WTC11 (cell line): ENCODE measurements around the gene MIGA2. TPM values are rescaled to one million over a fixed set of nuclear protein-coding genes. Genes with fewer than 3 reads are reported as not detected.

Experiments used
- CREM ChIP-seq: sonication (generic); formaldehyde crosslinking; IDR thresholded peaks from 2 replicates; pipeline ENCODE4 v1.8.1; 2022; ENCODE audit warnings: mild to moderate bottlenecking, missing genetic modification reagents, moderate library complexity
- GTF2I ChIP-seq: fragments of 250-450 bp; sonication (Bioruptor Pico); conservative IDR thresholded peaks from 2 replicates; pipeline ENCODE4 v1.4.0; 2021; ENCODE audit warnings: mild to moderate bottlenecking
- IRF2 ChIP-seq: sonication (generic); formaldehyde crosslinking; IDR thresholded peaks from 2 replicates; pipeline ENCODE4 v1.8.0; 2022; ENCODE audit warnings: low read depth, missing genetic modification reagents, borderline replicate concordance
- JAZF1 ChIP-seq: fragments of 250-450 bp; sonication (Bioruptor Pico); IDR thresholded peaks from 2 replicates; pipeline ENCODE4 v1.9.0; 2021; ENCODE audit warnings: moderate library complexity, mild to moderate bottlenecking, inconsistent platforms
- total RNA-seq: library from RNA; stranded (reverse); gene quantifications from 3 replicates; pipeline ENCODE4 v1.2.3, GENCODE V29; 2021
- TF ChIP-seq, protein P1 (sequence below): sonication (generic); formaldehyde crosslinking; IDR thresholded peaks from 2 replicates; pipeline ENCODE4 v1.8.0; 2023; ENCODE audit warnings: missing genetic modification reagents, mild to moderate bottlenecking, borderline replicate concordance
- TF ChIP-seq, protein P2 (sequence below): sonication (generic); formaldehyde crosslinking; IDR thresholded peaks from 2 replicates; pipeline ENCODE4 v1.8.1; 2023; ENCODE audit warnings: mild to moderate bottlenecking, missing genetic modification reagents, borderline replicate concordance
- TF ChIP-seq, protein P3 (sequence below): sonication (generic); formaldehyde crosslinking; IDR thresholded peaks from 2 replicates; pipeline ENCODE4 v1.8.1; 2022; ENCODE audit warnings: missing genetic modification reagents, borderline replicate concordance
- TF ChIP-seq, protein P4 (sequence below): sonication (generic); formaldehyde crosslinking; IDR thresholded peaks from 2 replicates; pipeline ENCODE4 v1.8.1; 2023; ENCODE audit warnings: mild to moderate bottlenecking, missing genetic modification reagents, moderate library complexity
- TF ChIP-seq, protein P5 (sequence below): fragments of 250-450 bp; sonication (Bioruptor Pico); conservative IDR thresholded peaks from 2 replicates; pipeline ENCODE4 v1.9.0; 2021; ENCODE audit warnings: mild to moderate bottlenecking
- TF ChIP-seq, protein P6 (sequence below): fragments of 200-600 bp; IDR thresholded peaks from 2 replicates; pipeline ENCODE4 v1.8.0; 2022; ENCODE audit warnings: antibody characterized with exemption
- TF ChIP-seq, protein P7 (sequence below): sonication (generic); formaldehyde crosslinking; conservative IDR thresholded peaks from 2 replicates; pipeline ENCODE4 v1.8.1; 2022; ENCODE audit warnings: mild to moderate bottlenecking, missing genetic modification reagents
- TF ChIP-seq, protein P8 (sequence below): sonication (generic); formaldehyde crosslinking; IDR thresholded peaks from 2 replicates; pipeline ENCODE4 v1.8.1; 2023; ENCODE audit warnings: mild to moderate bottlenecking, missing genetic modification reagents

Gene MIGA2
- total RNA-seq, 1 experiment from 2014 or later: 61.7 TPM

DNA sequence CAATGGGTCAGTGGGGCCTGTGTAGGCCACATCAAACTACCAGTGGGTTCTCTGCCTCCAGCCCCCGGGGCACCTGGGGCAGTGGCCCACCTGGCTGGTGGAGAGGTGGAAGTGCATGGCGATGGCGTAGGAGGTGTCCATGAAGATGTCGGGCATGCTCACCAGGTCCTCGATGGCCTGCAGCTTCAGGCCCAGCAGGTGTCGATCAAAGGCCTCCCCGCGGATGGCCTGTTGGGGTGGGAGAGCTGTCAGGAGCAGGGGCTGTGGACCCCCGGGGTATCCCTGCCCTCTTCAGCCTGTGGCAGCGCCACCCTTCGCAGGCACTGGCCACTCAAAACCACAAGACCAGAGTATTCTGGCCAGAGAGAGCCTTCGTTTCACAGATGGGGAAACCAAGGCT lies 59.5 kb downstream of the MIGA2 start (continued):
- TF ChIP-seq, protein P1, sequence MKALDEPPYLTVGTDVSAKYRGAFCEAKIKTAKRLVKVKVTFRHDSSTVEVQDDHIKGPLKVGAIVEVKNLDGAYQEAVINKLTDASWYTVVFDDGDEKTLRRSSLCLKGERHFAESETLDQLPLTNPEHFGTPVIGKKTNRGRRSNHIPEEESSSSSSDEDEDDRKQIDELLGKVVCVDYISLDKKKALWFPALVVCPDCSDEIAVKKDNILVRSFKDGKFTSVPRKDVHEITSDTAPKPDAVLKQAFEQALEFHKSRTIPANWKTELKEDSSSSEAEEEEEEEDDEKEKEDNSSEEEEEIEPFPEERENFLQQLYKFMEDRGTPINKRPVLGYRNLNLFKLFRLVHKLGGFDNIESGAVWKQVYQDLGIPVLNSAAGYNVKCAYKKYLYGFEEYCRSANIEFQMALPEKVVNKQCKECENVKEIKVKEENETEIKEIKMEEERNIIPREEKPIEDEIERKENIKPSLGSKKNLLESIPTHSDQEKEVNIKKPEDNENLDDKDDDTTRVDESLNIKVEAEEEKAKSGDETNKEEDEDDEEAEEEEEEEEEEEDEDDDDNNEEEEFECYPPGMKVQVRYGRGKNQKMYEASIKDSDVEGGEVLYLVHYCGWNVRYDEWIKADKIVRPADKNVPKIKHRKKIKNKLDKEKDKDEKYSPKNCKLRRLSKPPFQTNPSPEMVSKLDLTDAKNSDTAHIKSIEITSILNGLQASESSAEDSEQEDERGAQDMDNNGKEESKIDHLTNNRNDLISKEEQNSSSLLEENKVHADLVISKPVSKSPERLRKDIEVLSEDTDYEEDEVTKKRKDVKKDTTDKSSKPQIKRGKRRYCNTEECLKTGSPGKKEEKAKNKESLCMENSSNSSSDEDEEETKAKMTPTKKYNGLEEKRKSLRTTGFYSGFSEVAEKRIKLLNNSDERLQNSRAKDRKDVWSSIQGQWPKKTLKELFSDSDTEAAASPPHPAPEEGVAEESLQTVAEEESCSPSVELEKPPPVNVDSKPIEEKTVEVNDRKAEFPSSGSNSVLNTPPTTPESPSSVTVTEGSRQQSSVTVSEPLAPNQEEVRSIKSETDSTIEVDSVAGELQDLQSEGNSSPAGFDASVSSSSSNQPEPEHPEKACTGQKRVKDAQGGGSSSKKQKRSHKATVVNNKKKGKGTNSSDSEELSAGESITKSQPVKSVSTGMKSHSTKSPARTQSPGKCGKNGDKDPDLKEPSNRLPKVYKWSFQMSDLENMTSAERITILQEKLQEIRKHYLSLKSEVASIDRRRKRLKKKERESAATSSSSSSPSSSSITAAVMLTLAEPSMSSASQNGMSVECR (CRISPR knock-in tag): no peak
- TF ChIP-seq, protein P2, sequence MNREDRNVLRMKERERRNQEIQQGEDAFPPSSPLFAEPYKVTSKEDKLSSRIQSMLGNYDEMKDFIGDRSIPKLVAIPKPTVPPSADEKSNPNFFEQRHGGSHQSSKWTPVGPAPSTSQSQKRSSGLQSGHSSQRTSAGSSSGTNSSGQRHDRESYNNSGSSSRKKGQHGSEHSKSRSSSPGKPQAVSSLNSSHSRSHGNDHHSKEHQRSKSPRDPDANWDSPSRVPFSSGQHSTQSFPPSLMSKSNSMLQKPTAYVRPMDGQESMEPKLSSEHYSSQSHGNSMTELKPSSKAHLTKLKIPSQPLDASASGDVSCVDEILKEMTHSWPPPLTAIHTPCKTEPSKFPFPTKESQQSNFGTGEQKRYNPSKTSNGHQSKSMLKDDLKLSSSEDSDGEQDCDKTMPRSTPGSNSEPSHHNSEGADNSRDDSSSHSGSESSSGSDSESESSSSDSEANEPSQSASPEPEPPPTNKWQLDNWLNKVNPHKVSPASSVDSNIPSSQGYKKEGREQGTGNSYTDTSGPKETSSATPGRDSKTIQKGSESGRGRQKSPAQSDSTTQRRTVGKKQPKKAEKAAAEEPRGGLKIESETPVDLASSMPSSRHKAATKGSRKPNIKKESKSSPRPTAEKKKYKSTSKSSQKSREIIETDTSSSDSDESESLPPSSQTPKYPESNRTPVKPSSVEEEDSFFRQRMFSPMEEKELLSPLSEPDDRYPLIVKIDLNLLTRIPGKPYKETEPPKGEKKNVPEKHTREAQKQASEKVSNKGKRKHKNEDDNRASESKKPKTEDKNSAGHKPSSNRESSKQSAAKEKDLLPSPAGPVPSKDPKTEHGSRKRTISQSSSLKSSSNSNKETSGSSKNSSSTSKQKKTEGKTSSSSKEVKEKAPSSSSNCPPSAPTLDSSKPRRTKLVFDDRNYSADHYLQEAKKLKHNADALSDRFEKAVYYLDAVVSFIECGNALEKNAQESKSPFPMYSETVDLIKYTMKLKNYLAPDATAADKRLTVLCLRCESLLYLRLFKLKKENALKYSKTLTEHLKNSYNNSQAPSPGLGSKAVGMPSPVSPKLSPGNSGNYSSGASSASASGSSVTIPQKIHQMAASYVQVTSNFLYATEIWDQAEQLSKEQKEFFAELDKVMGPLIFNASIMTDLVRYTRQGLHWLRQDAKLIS (CRISPR knock-in tag): no peak
- TF ChIP-seq, protein P3, sequence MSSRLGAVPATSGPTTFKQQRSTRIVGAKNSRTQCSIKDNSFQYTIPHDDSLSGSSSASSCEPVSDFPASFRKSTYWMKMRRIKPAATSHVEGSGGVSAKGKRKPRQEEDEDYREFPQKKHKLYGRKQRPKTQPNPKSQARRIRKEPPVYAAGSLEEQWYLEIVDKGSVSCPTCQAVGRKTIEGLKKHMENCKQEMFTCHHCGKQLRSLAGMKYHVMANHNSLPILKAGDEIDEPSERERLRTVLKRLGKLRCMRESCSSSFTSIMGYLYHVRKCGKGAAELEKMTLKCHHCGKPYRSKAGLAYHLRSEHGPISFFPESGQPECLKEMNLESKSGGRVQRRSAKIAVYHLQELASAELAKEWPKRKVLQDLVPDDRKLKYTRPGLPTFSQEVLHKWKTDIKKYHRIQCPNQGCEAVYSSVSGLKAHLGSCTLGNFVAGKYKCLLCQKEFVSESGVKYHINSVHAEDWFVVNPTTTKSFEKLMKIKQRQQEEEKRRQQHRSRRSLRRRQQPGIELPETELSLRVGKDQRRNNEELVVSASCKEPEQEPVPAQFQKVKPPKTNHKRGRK (CRISPR knock-in tag): no peak
- TF ChIP-seq IRF2 (CRISPR knock-in tag) (no peak), JAZF1 (CRISPR knock-in tag) (no peak), CREM (CRISPR knock-in tag) (no peak), GTF2I (CRISPR knock-in tag) (no peak)
- TF ChIP-seq, protein P4, sequence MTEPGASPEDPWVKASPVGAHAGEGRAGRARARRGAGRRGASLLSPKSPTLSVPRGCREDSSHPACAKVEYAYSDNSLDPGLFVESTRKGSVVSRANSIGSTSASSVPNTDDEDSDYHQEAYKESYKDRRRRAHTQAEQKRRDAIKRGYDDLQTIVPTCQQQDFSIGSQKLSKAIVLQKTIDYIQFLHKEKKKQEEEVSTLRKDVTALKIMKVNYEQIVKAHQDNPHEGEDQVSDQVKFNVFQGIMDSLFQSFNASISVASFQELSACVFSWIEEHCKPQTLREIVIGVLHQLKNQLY (CRISPR knock-in tag): no peak
- TF ChIP-seq, protein P5, sequence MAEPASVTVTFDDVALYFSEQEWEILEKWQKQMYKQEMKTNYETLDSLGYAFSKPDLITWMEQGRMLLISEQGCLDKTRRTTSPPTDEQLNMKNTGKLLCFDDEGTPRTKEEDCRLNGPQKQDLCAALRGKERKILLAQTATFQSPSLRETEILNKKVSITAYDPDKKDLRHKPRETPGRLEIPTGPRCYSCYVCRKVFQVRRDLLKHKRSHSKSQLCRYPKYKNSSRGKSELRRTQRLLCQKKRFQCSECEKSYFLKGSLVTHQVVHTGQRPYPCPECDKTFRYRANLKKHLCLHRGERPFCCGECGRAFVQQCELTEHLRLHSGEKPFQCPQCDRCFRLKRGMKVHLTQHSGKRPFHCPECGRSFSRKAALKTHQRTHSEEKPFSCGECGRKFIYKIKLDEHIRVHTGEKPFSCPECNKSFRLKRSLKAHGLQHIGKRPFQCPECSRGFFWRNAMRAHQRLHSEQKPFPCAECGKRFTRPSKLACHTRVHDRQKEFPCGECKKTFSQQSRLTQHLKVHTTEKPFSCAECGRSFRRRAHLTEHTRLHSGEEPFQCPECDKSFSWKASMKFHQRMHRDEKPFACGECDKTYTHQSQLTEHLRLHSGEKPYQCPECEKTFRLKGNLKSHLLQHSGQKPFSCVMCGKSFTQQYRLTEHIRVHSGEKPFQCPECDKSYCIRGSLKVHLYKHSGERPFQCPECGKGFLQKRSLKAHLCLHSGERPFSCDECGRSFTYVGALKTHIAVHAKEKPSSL (CRISPR knock-in tag): no peak
- TF ChIP-seq, protein P6, sequence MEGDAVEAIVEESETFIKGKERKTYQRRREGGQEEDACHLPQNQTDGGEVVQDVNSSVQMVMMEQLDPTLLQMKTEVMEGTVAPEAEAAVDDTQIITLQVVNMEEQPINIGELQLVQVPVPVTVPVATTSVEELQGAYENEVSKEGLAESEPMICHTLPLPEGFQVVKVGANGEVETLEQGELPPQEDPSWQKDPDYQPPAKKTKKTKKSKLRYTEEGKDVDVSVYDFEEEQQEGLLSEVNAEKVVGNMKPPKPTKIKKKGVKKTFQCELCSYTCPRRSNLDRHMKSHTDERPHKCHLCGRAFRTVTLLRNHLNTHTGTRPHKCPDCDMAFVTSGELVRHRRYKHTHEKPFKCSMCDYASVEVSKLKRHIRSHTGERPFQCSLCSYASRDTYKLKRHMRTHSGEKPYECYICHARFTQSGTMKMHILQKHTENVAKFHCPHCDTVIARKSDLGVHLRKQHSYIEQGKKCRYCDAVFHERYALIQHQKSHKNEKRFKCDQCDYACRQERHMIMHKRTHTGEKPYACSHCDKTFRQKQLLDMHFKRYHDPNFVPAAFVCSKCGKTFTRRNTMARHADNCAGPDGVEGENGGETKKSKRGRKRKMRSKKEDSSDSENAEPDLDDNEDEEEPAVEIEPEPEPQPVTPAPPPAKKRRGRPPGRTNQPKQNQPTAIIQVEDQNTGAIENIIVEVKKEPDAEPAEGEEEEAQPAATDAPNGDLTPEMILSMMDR: no peak
- TF ChIP-seq, protein P7, sequence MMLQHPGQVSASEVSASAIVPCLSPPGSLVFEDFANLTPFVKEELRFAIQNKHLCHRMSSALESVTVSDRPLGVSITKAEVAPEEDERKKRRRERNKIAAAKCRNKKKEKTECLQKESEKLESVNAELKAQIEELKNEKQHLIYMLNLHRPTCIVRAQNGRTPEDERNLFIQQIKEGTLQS (CRISPR knock-in tag): no peak
- TF ChIP-seq, protein P8, sequence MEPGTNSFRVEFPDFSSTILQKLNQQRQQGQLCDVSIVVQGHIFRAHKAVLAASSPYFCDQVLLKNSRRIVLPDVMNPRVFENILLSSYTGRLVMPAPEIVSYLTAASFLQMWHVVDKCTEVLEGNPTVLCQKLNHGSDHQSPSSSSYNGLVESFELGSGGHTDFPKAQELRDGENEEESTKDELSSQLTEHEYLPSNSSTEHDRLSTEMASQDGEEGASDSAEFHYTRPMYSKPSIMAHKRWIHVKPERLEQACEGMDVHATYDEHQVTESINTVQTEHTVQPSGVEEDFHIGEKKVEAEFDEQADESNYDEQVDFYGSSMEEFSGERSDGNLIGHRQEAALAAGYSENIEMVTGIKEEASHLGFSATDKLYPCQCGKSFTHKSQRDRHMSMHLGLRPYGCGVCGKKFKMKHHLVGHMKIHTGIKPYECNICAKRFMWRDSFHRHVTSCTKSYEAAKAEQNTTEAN (CRISPR knock-in tag): no peak
